GM12878 (cell line): ENCODE results near the gene SANBR. TPM values are rescaled to one million over a fixed set of nuclear protein-coding genes. Genes with fewer than 3 reads are reported as not detected.

Experiments
- ATAC-seq: fragments of 200-7000 bp; cut with Tn5 transposase; 3 replicates; pipeline ENCODE4 v1.9.1; 2020; ENCODE audit warnings: mild to moderate bottlenecking, moderate library complexity
- BruUV-seq: library from RNA; stranded (reverse); fragments of 400-500 nt; replicated peaks from 2 replicates; lab custom pipeline; 2021; lab: Mats Ljungman, UMichigan
- CTCF ChIA-PET: fragments of 300-600 bp; sonication (Branson Sonifier 250); formaldehyde crosslinking; extraction: SDS; loops from one replicate; lab custom pipeline; 2021; ENCODE audit warnings: inconsistent platforms; lab: Yijun Ruan, JAX
- POLR2A ChIA-PET: fragments of 350-600 bp; formaldehyde crosslinking; extraction: SDS; loops from one replicate; lab custom pipeline; 2021; ENCODE audit warnings: inconsistent platforms; lab: Charles Lee
- RAD21 ChIA-PET: fragments of 300-600 bp; sonication (Branson Sonifier 250); formaldehyde crosslinking; loops from one replicate; lab custom pipeline; 2023; ENCODE audit warnings: antibody characterized with exemption; ENCODE audit not compliant: unreplicated experiment; lab: Charles Lee
- SMC1A ChIA-PET: fragments of 300-600 bp; sonication (Branson Sonifier 250); formaldehyde crosslinking; loops from one replicate; lab custom pipeline; 2023; ENCODE audit not compliant: unreplicated experiment, uncharacterized antibody; lab: Charles Lee
- DNase-seq: peaks from one replicate; pipeline ENCODE4 v3.0.0-alpha.2; 2011; ENCODE audit warnings: low read depth, low spot score
- FAIRE-seq: peaks from 3 replicates; lab custom pipeline; 2011; peaks lifted over from hg19 to GRCh38; lab: Jason Lieb, UNC
- H2AFZ ChIP-seq: 2 replicates; pipeline ENCODE4 v1.6.0; 2011; ENCODE audit warnings: low read depth, low read length, control low read depth; ENCODE audit not compliant: control insufficient read depth
- H3K27ac ChIP-seq: 2 replicates; pipeline ENCODE4 v1.5.1; 2011; ENCODE audit warnings: control low read depth; ENCODE audit not compliant: control insufficient read depth, insufficient read depth
- H3K27me3 ChIP-seq, 2 experiments: replicated peaks in 1 of 2; 2 replicates each; pipeline versions ENCODE4 v1.6.0 to v1.6.1; 2011; ENCODE audit warnings: low read length in 1 of 2; ENCODE audit not compliant: control insufficient read depth in 2 of 2, insufficient read depth in 2 of 2
- H3K36me3 ChIP-seq, 2 experiments: 2 replicates each; pipeline ENCODE4 v1.5.1; 2011; ENCODE audit warnings: low read length in 1 of 2; ENCODE audit not compliant: control insufficient read depth in 2 of 2, insufficient read depth in 2 of 2
- H3K4me1 ChIP-seq: 2 replicates; pipeline ENCODE4 v1.6.1; 2011; ENCODE audit warnings: mild to moderate bottlenecking, low read length, moderate library complexity, mixed read lengths; ENCODE audit not compliant: control insufficient read depth, insufficient read depth
- H3K4me2 ChIP-seq: 2 replicates; pipeline ENCODE4 v1.6.0; 2011; ENCODE audit warnings: control low read depth; ENCODE audit not compliant: control insufficient read depth, insufficient read depth
- H3K4me3 ChIP-seq: fragments of 200-600 bp; sonication (generic); 2 replicates; pipeline ENCODE4 v1.5.1; 2016
- H3K79me2 ChIP-seq: 2 replicates; pipeline ENCODE4 v1.6.0; 2011; ENCODE audit warnings: low read length; ENCODE audit not compliant: control insufficient read depth, insufficient read depth
- H3K9ac ChIP-seq: 2 replicates; pipeline ENCODE4 v1.8.0; 2011; ENCODE audit warnings: low read length, control low read depth, mixed read lengths; ENCODE audit not compliant: control insufficient read depth, insufficient read depth
- H3K9me3 ChIP-seq: replicated peaks from 3 replicates; pipeline ENCODE4 v1.5.1; 2011; ENCODE audit warnings: mild to moderate bottlenecking, low read length; ENCODE audit not compliant: control insufficient read depth, insufficient read depth
- H4K20me1 ChIP-seq: 2 replicates; pipeline ENCODE4 v1.6.0; 2011; ENCODE audit not compliant: control insufficient read depth, insufficient read depth
- ATF7 ChIP-seq: fragments of 450-650 bp; IDR thresholded peaks from 2 replicates; pipeline ENCODE4 v1.6.1; 2016; ENCODE audit warnings: low read depth, mild to moderate bottlenecking
- EP300 ChIP-seq, 2 experiments: fragments of 150-350 bp in 1 of 2; IDR thresholded peaks; 2 replicates each; pipeline ENCODE4 v1.6.1; 2011 to 2012; ENCODE audit warnings: low read depth in 2 of 2, low read length in 2 of 2, borderline replicate concordance in 1 of 2, improper control_type of control experiment in 1 of 2, inconsistent platforms in 1 of 2; ENCODE audit not compliant: control insufficient read depth in 1 of 2
- MXI1 ChIP-seq: fragments of 150-350 bp; IDR thresholded peaks from 2 replicates; pipeline ENCODE4 v1.6.1; 2011; ENCODE audit warnings: low read depth, mild to moderate bottlenecking, inconsistent platforms, low read length, improper control_type of control experiment
- NFYA ChIP-seq: IDR thresholded peaks from 2 replicates; pipeline ENCODE4 v1.6.1; 2011; ENCODE audit warnings: low read depth, mild to moderate bottlenecking, low read length, improper control_type of control experiment, borderline replicate concordance
- RCOR1 ChIP-seq: conservative IDR thresholded peaks from 2 replicates; pipeline ENCODE4 v1.6.1; 2012; ENCODE audit warnings: low read depth, low read length, improper control_type of control experiment
- REST ChIP-seq: IDR thresholded peaks from 2 replicates; pipeline ENCODE4 v1.6.1; 2012; ENCODE audit warnings: mild to moderate bottlenecking, low read depth, low read length
- SMAD1 ChIP-seq: fragments of 450-650 bp; IDR thresholded peaks from 2 replicates; pipeline ENCODE4 v1.6.1; 2018; ENCODE audit warnings: mild to moderate bottlenecking, low read depth; ENCODE audit not compliant: partially characterized antibody
- SMAD5 ChIP-seq: IDR thresholded peaks from 2 replicates; pipeline ENCODE4 v1.6.1; 2016; ENCODE audit warnings: antibody characterized with exemption, low read depth
- TCF7 ChIP-seq: IDR thresholded peaks from 2 replicates; pipeline ENCODE4 v1.6.1; 2014; ENCODE audit warnings: antibody characterized with exemption, borderline replicate concordance
- ZBTB4 ChIP-seq: fragments of 450-650 bp; formaldehyde crosslinking; IDR thresholded peaks from 2 replicates; pipeline ENCODE4 v1.4.0; 2022; ENCODE audit warnings: mild to moderate bottlenecking, moderate library complexity
- ZBTB40 ChIP-seq: fragments of 450-650 bp; IDR thresholded peaks from 2 replicates; pipeline ENCODE4 v1.6.1; 2016; ENCODE audit warnings: mild to moderate bottlenecking, moderate library complexity, borderline replicate concordance
- ZZZ3 ChIP-seq: IDR thresholded peaks from 2 replicates; pipeline ENCODE4 v1.6.1; 2011; ENCODE audit warnings: low read depth; ENCODE audit not compliant: control insufficient read depth, insufficient read length
- WGBS: methylation state at CpG from one replicate; pipeline ENCODE4 v1.1.6; 2016; ENCODE audit warnings: low lambda C conversion rate; ENCODE audit not compliant: insufficient replicate concordance, insufficient coverage; ENCODE audit errors: missing lambda C conversion rate; 5-methylcytosine and 5-hydroxymethylcytosine counted together
- in situ Hi-C: fragments of 300-500 bp; cut with MboI; formaldehyde crosslinking; loops from 9 replicates; pipeline ENCODE4 v1.14.3; 2018; ENCODE audit warnings: mixed read lengths
- intact Hi-C: fragments of 100-400 bp; cut with micrococcal nuclease; formaldehyde crosslinking; loops from one replicate; pipeline ENCODE4 v1.14.2; 2022; ENCODE audit not compliant: unreplicated experiment
- polyA plus RNA-seq, 11 experiments: library from polyadenylated mRNA; depleted of rRNA in 4 of 11; unstranded in 6 of 11; stranded (reverse) in 5 of 11; fragments of >200 nt; fragmentation: Nextera tagmentation in 4 of 11; fragmentation: Illumina TruSeq in 1 of 11; extraction: Ambion mirVana in 4 of 11; extraction: Trizol in 1 of 11; gene quantifications; 1 replicate in 1 of 11; 2 replicates in 10 of 11; pipeline versions ENCODE4 v1.2.1 to v1.2.3, GENCODE V29; 2011 to 2016; ENCODE audit warnings: inconsistent platforms in 2 of 11, missing spikeins in 2 of 11, low read depth in 1 of 11
- total RNA-seq, 4 experiments: library from RNA; depleted of rRNA in 3 of 4; stranded (reverse); fragments of >200 nt in 3 of 4; fragmentation: Illumina TruSeq in 1 of 4; extraction: Trizol in 1 of 4; gene quantifications; 2 replicates each; pipeline versions ENCODE4 v1.2.1 to v1.2.3, GENCODE V29; 2013 to 2021

SANBR gene
- total and polyA plus RNA-seq, 10 of the 15 experiments (the other 5 are each of a cell fraction or from before 2014, with no cell fraction given) = 2.2 to 11.0 (median 7.0) TPM

GRCh38 chr2:61021228-61021660, 44.4 kb upstream of the SANBR start (continued):
- TF ChIP-seq ZBTB4 (CRISPR knock-in tag) (no peak), TCF7 (no peak), SMAD5 (no peak), REST (no peak)

GRCh38 chr2:61023670-61024069, 42.0 kb upstream of the SANBR start:
- Histone ChIP-seq H3K36me3 (peaks cover 0 to 12% of the 10 kb centered on the region in 2 experiments; a peak in 2 of 4 replicates), H3K9ac (no peak overlapping the region), H4K20me1 (no peaks in the 10 kb centered on the region), H2AFZ (no peak overlapping the region), H3K79me2 (peaks cover 28% of the 10 kb centered on the region), H3K4me2 (no peak overlapping the region), H3K4me3 (no peak overlapping the region), H3K27me3 (no peaks in the 10 kb centered on the region), H3K4me1 (no peaks in the 10 kb centered on the region), H3K9me3 (peaks cover 9% of the 10 kb centered on the region; the same call in 2 of the 3 replicates), H3K27ac (no peak overlapping the region)
- BruUV-seq = no TSS peak
- intact Hi-C loops = no loop called here
- DNase-seq (no peak), ATAC-seq (no peak), FAIRE-seq (no peak)
- ChIA-PET SMC1A (no interaction called here), RAD21 (no interaction called here), CTCF (no interaction called here), POLR2A (no interaction called here)
- 88% methylated on average over 4 of the region's 4 CpGs for WGBS
- in situ Hi-C loops = no loop called here
- TF ChIP-seq ATF7 (no peak), MXI1 (no peak), EP300 (IDR thresholded peaks at IDR 0.05; ENCODE audit: borderline replicate concordance in 1 of 2, control insufficient read depth in 1 of 2, low read depth in 2 of 2, low read length in 2 of 2) (no peak), ZZZ3 (no peak), RCOR1 (no peak), ZBTB40 (no peak), NFYA (no peak), SMAD1 (no peak)
